Heart left ventricle (tissue), 13 donors: ENCODE results near the gene LGALS7B.

Source experiments
- CTCF ChIP-seq, 12 donors: fragments of 200-600 bp; sonication (generic) in 4 of 12; IDR thresholded peaks; one replicate each; pipeline versions ENCODE4 v1.5.0 to v1.8.0; 2018 to 2022; ENCODE audit warnings: antibody characterized with exemption in 12 of 12, mild to moderate bottlenecking in 5 of 12
- POLR2A ChIP-seq, 2 donors: fragments of 450-650 bp; IDR thresholded peaks; one replicate each; pipeline ENCODE4 v1.6.1; 2017; ENCODE audit warnings: antibody characterized with exemption in 2 of 2, mild to moderate bottlenecking in 2 of 2, moderate library complexity in 2 of 2
- donor health status: ischemic (EF 13 %, LVEDD 7.1; RV severe dilation, severe dysfunction).
- donor health status: DM: no; HTN: yes; CAD: no.
- donor health status: DM: no; HTN: no; CAD: no.
- donor health status: ischemic (EF 25% LVEDD 6.9; RV normal size, moderate dysfunction).
- donor health status: ischemic (EF 25% LVEDD 5.7; RV mildly dilated, moderate dysfunction).
- donor health status: ischemic (EF 35%, LVEDD 5.7; RV mildly dilated, moderate dysfunction).
- donor health status: nonischemic (EF 11% LVEDD 7.7; RV severe dilation, severe dysfunction).
- donor health status: DM: yes; HTN: yes; CAD: no.
- donor health status: PGD.
- donor health status: ischemic (EF 29% LVEDD 5.4; RV normal size, mild dysfunction).
- donor health status: nonischemic (EF 23%, LVEDD 6.1; RV moderate dilation, normal function).

DNA sequence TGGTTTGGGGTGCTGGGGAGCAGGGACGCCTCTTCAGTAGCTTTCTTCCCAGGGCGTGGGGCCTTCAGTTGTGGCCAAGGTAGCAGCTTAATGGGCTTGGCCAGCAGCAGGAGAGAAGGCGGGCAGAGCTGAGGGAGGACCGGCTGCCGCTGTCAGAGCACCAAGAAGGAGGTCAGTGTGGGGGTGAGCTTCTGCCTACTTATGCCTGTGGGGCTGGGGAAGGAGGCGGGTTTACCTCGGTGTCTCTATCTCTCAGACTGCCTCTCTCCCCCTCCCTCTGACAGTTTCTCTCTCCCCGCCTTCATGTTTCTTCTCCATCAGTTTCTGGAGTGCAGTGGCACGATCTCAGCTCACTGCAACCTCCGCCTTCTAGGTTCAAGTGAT, 44.7 kb upstream of the LGALS7B start, which contains the start of gene CAPN12:
- no peak for TF ChIP-seq CTCF (IDR thresholded peaks at IDR 0.05)
- TF ChIP-seq POLR2A (IDR thresholded peaks at IDR 0.05), result no peak
